GM19438 (cell line): ENCODE results near the gene DNMT3A.

Experiments
- ATAC-seq: cut with Tn5 transposase; IDR thresholded peaks from one replicate; pipeline ENCODE4 v1.9.1; 2021; ENCODE audit warnings: low read depth; ENCODE audit not compliant: unreplicated experiment

Gene DNMT3A

GRCh38 chr2:25246558-25247290 is 95.0 kb downstream of the DNMT3A start:
- ATAC-seq = no peak

- no peak for ATAC-seq
Measured at GRCh38 chr2:25246001-25246400, 95.7 kb downstream of the DNMT3A start.

DNA sequence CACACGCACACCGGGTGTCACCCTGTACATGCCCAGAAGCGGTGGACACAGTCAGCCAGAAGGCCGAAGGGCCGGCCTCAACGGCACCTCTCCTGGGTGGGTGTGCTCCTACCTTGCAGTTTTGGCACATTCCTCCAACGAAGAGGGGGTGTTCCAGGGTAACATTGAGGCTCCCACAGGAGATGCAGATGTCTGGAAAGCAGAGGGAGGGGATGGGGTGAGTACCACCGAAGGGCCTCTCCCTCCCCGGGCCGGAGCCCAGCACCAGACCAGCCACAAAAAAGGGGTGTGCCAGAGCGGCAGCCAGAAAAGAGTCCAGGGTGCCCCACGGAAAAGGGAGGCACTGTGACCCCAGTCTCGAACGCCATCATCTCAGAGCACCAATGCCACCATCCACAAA is 96.6 kb downstream of the DNMT3A start:
- no peak for ATAC-seq

DNA sequence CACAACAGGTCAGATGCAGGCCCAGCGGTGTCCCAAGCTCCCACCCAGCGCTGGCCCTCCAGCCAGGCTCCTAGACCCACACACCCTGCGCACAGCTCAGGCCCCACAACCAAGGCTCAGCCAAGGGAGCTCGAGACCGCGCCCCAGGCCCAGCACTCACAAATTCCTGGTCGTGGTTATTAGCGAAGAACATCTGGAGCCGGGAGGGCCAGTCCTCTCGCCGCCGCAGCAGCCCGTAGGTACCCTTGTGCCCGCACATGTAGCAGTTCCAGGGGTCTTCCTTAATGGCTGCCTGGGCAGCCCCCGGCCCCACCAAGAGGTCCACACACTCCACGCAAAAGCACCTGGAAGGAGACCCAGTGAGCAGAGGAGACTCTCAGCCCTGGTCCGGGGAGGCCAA is 97.7 kb downstream of the DNMT3A start:
- no peak for ATAC-seq

- no peak for ATAC-seq
Measured at GRCh38 chr2:25241452-25241851, 100.3 kb downstream of the DNMT3A start.

DNA sequence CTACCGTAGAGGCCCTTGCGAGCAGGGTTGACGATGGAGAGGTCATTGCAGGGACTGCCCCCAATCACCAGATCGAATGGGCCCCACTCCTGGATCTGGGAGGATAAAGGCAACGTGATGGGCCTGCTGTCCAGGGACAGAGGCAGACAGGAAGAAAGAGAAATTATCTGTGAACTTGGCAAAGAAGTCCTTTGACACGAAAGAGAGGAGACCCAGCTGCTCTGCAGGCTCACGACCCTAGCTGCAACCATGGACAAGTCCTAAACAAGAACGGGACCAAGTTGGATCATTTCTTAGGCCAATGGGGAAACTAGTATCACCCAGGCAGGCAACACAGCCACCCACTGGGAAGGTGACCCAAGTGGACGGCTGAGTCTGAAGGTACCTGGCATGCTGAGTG is 101.1 kb downstream of the DNMT3A start:
- ATAC-seq = no peak

DNA sequence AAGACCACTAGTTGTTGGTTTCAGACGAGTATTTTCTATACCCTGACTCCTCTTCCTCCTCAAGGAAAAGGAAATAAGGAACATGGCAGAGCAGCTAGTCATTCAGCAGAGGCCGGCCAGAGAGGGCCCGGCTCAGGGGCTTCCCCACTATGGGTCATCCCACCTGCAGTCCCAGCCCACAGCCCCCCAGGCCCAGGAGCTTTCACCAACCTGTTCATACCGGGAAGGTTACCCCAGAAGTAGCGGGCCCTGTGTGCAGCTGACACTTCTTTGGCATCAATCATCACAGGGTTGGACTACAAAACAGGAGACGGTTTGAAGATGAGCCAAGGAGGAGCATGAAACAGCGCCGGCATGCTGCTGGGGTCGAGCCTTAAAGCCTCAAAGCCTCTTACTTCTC is 102.8 kb downstream of the DNMT3A start:
- no peak for ATAC-seq

DNA sequence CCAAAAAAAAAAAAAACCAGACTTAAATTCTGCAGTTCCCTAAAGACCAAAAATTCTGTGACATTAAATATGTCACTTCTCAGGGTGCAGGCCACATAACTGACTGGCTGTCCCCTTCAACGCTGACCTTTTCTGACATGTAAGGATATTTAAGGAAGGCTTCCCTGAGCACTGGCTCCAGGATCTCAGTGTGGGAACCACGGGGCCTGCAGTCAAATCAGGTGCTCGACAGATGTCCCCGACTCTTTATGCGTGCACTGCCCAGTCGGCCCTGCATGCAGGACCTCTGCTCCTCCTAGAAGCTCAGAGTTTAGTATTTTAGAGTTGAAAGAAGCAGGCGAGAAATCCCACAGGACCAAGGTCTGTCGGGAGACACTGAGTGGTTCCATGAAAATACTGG is 104.0 kb downstream of the DNMT3A start:
- no peak for ATAC-seq

DNA sequence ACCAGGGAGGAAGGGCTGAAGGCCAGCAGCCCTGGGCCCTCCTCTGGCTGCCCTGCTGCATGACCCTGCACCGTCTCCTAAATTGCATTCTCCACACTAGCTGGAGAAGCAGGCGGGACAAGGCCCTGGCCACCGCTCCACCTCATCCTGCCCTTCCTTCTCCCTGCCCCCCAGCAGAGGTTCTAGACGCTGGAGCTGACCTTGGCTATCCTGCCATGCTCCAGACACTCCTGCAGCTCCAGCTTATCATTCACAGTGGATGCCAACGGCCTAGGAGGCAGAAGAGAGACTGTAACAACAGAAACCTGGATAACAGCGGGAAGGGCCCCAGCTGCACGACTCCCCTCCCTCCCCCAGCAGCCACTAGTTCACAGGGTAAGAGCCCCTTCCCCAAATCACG is 105.0 kb downstream of the DNMT3A start:
- no peak for ATAC-seq

DNA sequence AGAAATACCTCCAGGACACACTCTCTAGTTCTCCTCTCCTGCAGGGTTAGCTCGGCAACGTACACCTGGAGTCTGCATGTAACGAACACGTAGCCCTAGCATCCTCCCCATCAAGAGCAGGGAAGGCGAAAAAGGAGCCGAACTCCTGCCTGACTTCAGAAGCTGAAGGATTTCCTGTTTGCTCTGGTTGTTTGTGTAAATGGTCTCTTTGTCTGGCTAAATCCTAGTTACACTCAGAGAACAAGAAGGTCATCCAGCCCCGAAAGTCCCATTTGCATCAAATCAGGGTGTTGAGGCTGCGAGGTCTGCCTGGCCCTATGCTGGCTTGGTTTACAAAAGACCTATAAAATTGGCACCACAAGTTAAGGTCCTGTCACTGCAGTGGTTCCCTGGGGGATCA is 107.0 kb downstream of the DNMT3A start:
- ATAC-seq = no peak

- no peak for ATAC-seq
Measured at GRCh38 chr2:25233916-25234605, 107.7 kb downstream of the DNMT3A start.

- no peak for ATAC-seq
Measured at GRCh38 chr2:25232248-25232825, 109.4 kb downstream of the DNMT3A start.

DNA sequence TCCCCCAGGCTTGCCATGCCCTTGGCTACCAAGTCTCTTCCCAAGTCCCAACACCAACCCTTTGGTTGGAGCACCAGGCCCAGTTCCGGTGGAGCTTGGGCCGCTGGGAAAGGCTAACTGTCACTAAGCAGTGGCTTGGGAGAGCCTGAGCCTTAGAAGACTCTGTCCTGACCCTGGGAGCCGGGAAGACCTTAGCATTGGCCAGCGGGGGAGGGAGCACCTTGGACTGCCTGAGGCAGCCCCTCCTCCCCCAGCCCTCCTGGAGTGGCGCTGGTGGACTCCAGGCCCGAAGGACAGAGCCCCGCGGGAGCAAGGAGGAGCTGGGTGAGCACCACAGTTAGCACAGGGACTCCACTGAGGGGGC is 110.8 kb downstream of the DNMT3A start:
- no peak for ATAC-seq

DNA sequence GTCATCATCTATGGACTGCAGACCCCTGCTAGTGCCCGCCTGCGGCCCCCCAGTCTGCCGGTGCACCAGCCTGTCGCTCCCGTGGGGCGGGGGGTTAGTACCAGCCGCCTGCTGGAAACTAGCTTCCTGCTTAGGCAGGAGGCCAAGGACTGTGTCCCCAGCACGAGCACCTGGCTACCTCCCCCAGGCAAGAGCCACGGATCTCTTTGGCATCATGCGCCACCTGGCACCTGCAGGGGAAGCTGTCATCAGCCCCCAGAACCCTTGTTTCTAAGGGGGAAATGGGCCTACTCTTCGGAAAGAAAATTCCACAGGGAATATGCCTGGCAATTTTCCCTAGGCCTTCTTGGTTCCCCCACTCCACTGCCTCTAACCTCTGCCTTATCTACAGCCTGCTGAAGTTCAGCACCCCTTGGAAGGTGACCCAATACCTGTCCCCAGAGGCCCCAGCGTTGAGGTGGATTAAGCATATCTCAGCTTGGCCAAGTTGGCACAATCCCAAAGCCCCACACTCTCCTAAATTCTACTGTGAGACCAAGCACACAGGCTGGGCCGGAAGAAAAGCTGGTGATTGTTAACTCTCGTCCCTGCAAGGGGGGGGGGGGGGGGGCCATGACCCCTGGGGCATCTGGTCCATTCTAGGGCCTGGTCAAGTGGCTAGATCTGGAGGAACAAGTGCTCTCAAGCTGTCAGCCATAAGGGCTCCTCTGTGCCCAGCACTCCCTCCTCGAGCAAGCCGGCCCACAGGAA is 111.4 kb downstream of the DNMT3A start:
- no peak for ATAC-seq

DNA sequence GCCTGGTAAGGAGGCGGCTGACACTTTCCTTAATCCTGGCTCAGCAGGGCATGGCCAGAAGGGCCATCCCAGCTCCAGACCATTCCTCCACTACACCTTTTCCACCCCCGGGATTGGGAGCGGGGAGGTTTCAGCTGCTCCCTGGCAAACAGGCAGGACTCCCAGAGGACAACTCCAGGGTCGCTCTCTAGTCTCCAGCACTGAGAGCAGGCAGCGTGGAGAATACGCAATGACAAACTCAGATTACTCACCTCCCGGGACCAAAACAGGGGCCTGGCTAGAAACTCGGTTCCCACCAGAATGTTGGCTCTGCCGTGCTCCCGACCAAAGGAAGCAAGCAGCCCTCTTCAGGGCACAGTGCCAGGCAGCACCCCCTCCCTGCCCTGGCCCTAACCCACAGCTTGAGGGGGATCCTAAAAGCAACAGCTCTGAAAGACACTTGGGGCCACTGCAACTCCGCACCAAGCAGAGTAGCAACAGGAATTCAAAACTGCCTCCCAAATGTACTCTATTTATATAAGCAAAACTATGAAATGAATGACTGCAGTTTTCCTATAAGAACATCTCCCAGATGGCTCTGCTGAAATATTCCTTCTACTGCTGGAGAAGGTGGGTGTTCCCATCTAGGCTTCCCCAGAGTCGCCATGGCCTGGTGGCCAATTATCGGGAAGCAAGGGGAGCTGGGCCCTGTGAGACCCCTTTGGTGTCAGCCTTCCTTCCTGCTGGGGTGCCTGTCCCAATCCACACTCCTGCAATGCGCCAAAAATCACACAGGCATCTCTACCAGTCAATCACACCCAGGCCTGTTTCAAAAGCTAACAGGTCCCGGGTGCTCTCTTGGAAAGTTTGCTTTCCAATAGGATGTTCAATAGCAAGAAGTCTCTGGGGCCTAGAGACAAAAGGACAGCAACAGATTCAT is 112.2 kb downstream of the DNMT3A start:
- no peak for ATAC-seq

GRCh38 chr2:25228848-25229278 is 112.9 kb downstream of the DNMT3A start:
- ATAC-seq = no peak

- ATAC-seq = no peak
Measured at GRCh38 chr2:25227576-25227975, 114.1 kb downstream of the DNMT3A start.

GRCh38 chr2:25226827-25227226 is 114.9 kb downstream of the DNMT3A start:
- ATAC-seq = no peak

DNA sequence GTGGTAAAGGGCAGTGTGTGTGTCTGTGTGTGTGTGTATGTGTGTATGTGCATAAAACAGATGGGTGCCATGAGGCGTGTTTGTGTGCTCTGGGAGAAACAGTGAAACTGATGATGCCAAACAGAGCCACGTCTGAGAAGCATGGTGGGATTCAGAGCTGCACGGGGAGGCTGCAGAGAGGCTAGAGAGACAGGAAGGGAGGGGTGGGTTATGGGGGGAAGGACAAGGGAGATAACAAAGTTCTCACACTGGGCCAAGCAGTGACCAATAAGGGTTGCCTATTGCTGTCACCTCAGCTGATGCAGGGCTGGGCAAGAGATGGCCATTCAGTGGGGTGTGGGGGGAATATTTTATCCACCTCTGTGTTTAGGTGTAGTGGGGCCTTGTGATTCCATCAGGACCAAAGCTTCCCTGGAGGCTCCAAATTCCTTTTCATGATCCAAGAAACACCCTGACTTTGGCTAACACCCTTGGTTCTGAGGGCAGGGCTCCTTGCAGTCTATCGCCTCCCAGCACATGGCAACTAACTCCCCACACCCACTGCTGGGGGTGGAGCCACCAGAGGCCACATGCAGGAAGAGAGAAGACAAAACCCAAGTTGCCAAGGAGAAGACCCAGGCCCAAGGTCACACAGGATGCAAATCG is 119.1 kb downstream of the DNMT3A start:
- ATAC-seq = no peak

DNA sequence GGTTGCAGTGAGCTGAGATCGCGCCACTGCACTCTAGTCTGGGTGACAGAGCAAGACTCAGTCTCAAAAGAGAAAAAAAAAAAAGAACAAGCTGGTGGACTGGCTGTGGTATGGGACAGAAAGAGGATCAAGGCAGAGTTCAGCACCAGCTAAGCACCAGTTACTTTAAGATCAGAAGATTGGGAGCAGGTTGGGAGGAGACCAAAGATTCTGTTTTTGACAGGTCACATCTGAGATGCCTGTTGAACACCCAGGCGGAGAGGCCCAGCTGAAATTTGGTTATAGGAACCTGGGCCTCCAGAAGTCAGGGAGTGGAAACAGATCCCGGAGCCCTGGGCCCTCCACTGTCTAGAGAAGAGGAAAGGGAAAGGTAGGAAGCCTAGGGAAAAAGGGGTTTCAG is 120.1 kb downstream of the DNMT3A start:
- no peak for ATAC-seq
